Pancreas (tissue), 10 donors: ENCODE results near the gene PDF. TPM values are rescaled to one million over a fixed set of nuclear protein-coding genes. Genes with fewer than 3 reads are reported as not detected.

Source experiments
- ATAC-seq, 4 donors: fragments of 200-7000 bp; cut with Tn5 transposase; one replicate each; pipeline versions ENCODE4 v1.8.0 to v1.9.1; 2020; ENCODE audit warnings: mild to moderate bottlenecking in 4 of 4, moderate library complexity in 4 of 4
- DNase-seq, 6 donors: peaks; one replicate each; pipeline ENCODE4 v3.0.0-alpha.2; 2020
- FAIRE-seq: peaks from 2 replicates; lab custom pipeline; 2012; peaks lifted over from hg19 to GRCh38; lab: Jason Lieb, UNC
- H3K27ac ChIP-seq, 4 donors: fragments of 200-600 bp; sonication (generic); 1 replicate in 3 of 4; 2 replicates in 1 of 4; pipeline versions ENCODE4 v1.5.0 to v1.8.0; 2020
- H3K27me3 ChIP-seq, 4 donors: fragments of 200-600 bp; one replicate each; pipeline ENCODE4 v1.8.0; 2021
- H3K36me3 ChIP-seq, 3 donors: fragments of 200-600 bp; sonication (generic) in 1 of 3; one replicate each; pipeline versions ENCODE4 v1.5.0 to v1.8.0; 2020 to 2021
- H3K4me1 ChIP-seq, 3 donors: fragments of 200-600 bp; one replicate each; pipeline ENCODE4 v1.8.0; 2021
- H3K4me3 ChIP-seq, 4 donors: fragments of 200-600 bp; sonication (generic) in 2 of 4; one replicate each; pipeline versions ENCODE4 v1.5.0 to v1.8.0; 2020 to 2021
- H3K9me3 ChIP-seq, 4 donors: fragments of 200-600 bp; one replicate each; pipeline ENCODE4 v1.8.0; 2021
- CTCF ChIP-seq, 4 donors: fragments of 200-600 bp; sonication (generic) in 3 of 4; IDR thresholded peaks; one replicate each; pipeline versions ENCODE4 v1.5.0 to v1.8.0; 2021; ENCODE audit warnings: antibody characterized with exemption in 4 of 4
- WGBS, 2 donors: extraction: QIAGEN DNeasy Blood & Tissue Kit; methylation state at CpG; one replicate each; pipeline ENCODE4 v1.1.7; 2013; 5-methylcytosine and 5-hydroxymethylcytosine counted together
- intact Hi-C, 3 donors: fragments of 100-400 bp; cut with DNase I; formaldehyde crosslinking; loops; one replicate each; pipeline versions ENCODE4 v1.11.1 to v1.14.2; 2022
- polyA plus RNA-seq, 2 donors: library from polyadenylated mRNA; stranded (reverse); fragments of 200-250 nt; gene quantifications; one replicate each; pipeline ENCODE4 v1.2.3, GENCODE V29; 2013
- total RNA-seq, 6 donors: library from RNA; stranded (reverse); fragmentation: NEBNext Ultra II Directional in 4 of 6; extraction: Animal tissue kit (Norgen Biotek cat#: 25700) in 4 of 6; gene quantifications; one replicate each; pipeline versions ENCODE4 v1.2.1 to v1.2.4, GENCODE V29; 2021 to 2023
- donor health status: healthy with polysubstance abuse.
- donor health status: DM: no; HTN: no; CAD: no; lungs with moderate emphysema.
- donor health status: DM: no; HTN: no; CAD: no.
- donor health status: control.
- donor health status: control.
- donor health status: Bipolar disorder and iron deficiency.
- donor health status: DM: yes; HTN: yes; CAD: no.
- donor health status: DM: no; HTN: no; CAD: no.
- donor health status: DM: no; HTN: no; CAD: no.
- donor health status: DM: yes; HTN: yes; CAD: no.

Gene PDF
- total and polyA plus RNA-seq, 8 donors = 2.2 to 14.0 (median 6.3) TPM

- ATAC-seq = peak in 1 of 4 donors; percentile 45
- Histone ChIP-seq H3K4me3 (no peak overlapping the region), H3K4me1 (no peaks in the 10 kb centered on the region), H3K27ac (no peak overlapping the region), H3K27me3 (no peaks in the 10 kb centered on the region), H3K36me3 (peaks cover 0 to 33% (median 4%) of the 10 kb centered on the region in 3 donors), H3K9me3 (no peaks in the 10 kb centered on the region)
- no peak for TF ChIP-seq CTCF (IDR thresholded peaks at IDR 0.05)
- no peak for DNase-seq
- 89 to 97% methylated on average over 1 of the region's 1 CpG for WGBS, 2 donors
- intact Hi-C loops = no loop called here
- peak; percentile 64 for FAIRE-seq
Observed at GRCh38 chr16:69373019-69373418, 42.6 kb upstream of the PDF start.

- intact Hi-C loops = no loop called here
- H3K36me3 ChIP-seq = peaks cover 4 to 45% (median 11%) of the 10 kb centered on the region in 3 donors
- ATAC-seq (no peak), DNase-seq (no peak), FAIRE-seq (no peak)
- no peak overlapping the region for H3K27ac ChIP-seq
- no peaks in the 10 kb centered on the region for H3K4me1 ChIP-seq
- no peak overlapping the region for H3K4me3 ChIP-seq
- no peak for TF ChIP-seq CTCF (IDR thresholded peaks at IDR 0.05)
- H3K9me3 ChIP-seq = no peaks in the 10 kb centered on the region
- no peaks in the 10 kb centered on the region for H3K27me3 ChIP-seq
- WGBS, 2 donors = 95% methylated on average over 2 of the region's 2 CpGs
Observed at GRCh38 chr16:69371564-69371963, 41.2 kb upstream of the PDF start.

- 76 to 80% methylated on average over 4 of the region's 4 CpGs for WGBS, 2 donors
- Histone ChIP-seq H3K4me3 (no peak overlapping the region), H3K36me3 (peaks cover 4 to 64% (median 24%) of the 10 kb centered on the region in 3 donors), H3K27me3 (no peaks in the 10 kb centered on the region), H3K4me1 (no peaks in the 10 kb centered on the region), H3K9me3 (no peaks in the 10 kb centered on the region), H3K27ac (no peak overlapping the region)
- ATAC-seq = no peak
- intact Hi-C loops = no loop called here
- FAIRE-seq = no peak
- TF ChIP-seq CTCF (IDR thresholded peaks at IDR 0.05) = no peak
- no peak for DNase-seq
Observed at GRCh38 chr16:69368866-69369265, 38.5 kb upstream of the PDF start.

GRCh38 chr16:69367980-69368379 lies 37.6 kb upstream of the PDF start:
- Histone ChIP-seq H3K4me1 (no peaks in the 10 kb centered on the region), H3K9me3 (no peaks in the 10 kb centered on the region), H3K27me3 (no peaks in the 10 kb centered on the region), H3K4me3 (no peak overlapping the region), H3K27ac (no peak overlapping the region), H3K36me3 (peaks cover 4 to 64% (median 24%) of the 10 kb centered on the region in 3 donors)
- DNase-seq (no peak), FAIRE-seq (no peak), ATAC-seq (no peak)
- no peak for TF ChIP-seq CTCF (IDR thresholded peaks at IDR 0.05)
- intact Hi-C loops = no loop called here
- WGBS, 2 donors = 88 to 93% methylated on average over 7 of the region's 7 CpGs

- peaks cover 4 to 62% (median 24%) of the 10 kb centered on the region in 3 donors for H3K36me3 ChIP-seq
- ATAC-seq (no peak), DNase-seq (no peak), FAIRE-seq (no peak)
- no peak overlapping the region for H3K4me3 ChIP-seq
- no peaks in the 10 kb centered on the region for H3K4me1 ChIP-seq
- H3K27ac ChIP-seq = no peak overlapping the region
- no peaks in the 10 kb centered on the region for H3K27me3 ChIP-seq
- no peaks in the 10 kb centered on the region for H3K9me3 ChIP-seq
- 94 to 95% methylated on average over 7 of the region's 7 CpGs for WGBS, 2 donors
- TF ChIP-seq CTCF (IDR thresholded peaks at IDR 0.05) = no peak
- intact Hi-C loops = no loop called here
Observed at GRCh38 chr16:69366431-69366830, 36.0 kb upstream of the PDF start.
